GM12892 (cell line): Measurements from ENCODE around the gene TSPEAR.

ENCODE experiments used
- POLR2A ChIP-seq: IDR thresholded peaks from 2 replicates; pipeline ENCODE4 v1.6.1; 2011; ENCODE audit warnings: low read depth, low read length, control low read depth
- POLR2AphosphoS5 ChIP-seq: IDR thresholded peaks from 2 replicates; pipeline ENCODE4 v1.6.1; 2011; ENCODE audit warnings: low read depth, low read length, control low read depth

- no peak for TF ChIP-seq POLR2A
- TF ChIP-seq POLR2AphosphoS5: no peak
Measured at GRCh38 chr21:44727321-44727720, 15.9 kb upstream of the TSPEAR start.
